HEK293T (cell line): ENCODE measurements around the gene ABTB1.

Experiments used
- ARNT ChIP-seq: fragments of 450-650 bp; IDR thresholded peaks from 2 replicates; pipeline ENCODE4 v1.6.1; 2017; ENCODE audit warnings: mild to moderate bottlenecking
- ELF4 ChIP-seq: fragments of 450-650 bp; IDR thresholded peaks from 2 replicates; pipeline ENCODE4 v1.6.1; 2017; ENCODE audit warnings: antibody characterized with exemption
- FOXA1 ChIP-seq: fragments of 450-650 bp; IDR thresholded peaks from 2 replicates; pipeline ENCODE4 v1.6.1; 2016; ENCODE audit warnings: mild to moderate bottlenecking
- FOXK2 ChIP-seq: fragments of 450-650 bp; IDR thresholded peaks from 2 replicates; pipeline ENCODE4 v1.6.1; 2016; ENCODE audit warnings: mild to moderate bottlenecking
- FOXM1 ChIP-seq: fragments of 450-650 bp; IDR thresholded peaks from 2 replicates; pipeline ENCODE4 v1.6.1; 2017; ENCODE audit warnings: mild to moderate bottlenecking, borderline replicate concordance
- NFRKB ChIP-seq: fragments of 450-650 bp; IDR thresholded peaks from 2 replicates; pipeline ENCODE4 v1.6.1; 2016; ENCODE audit warnings: mild to moderate bottlenecking, moderate library complexity
- PKNOX1 ChIP-seq: fragments of 450-650 bp; IDR thresholded peaks from 2 replicates; pipeline ENCODE4 v1.6.1; 2016
- SP1 ChIP-seq: fragments of 450-650 bp; IDR thresholded peaks from 2 replicates; pipeline ENCODE4 v1.6.1; 2017

GRCh38 chr3:127665165-127665564, 7.6 kb upstream of the ABTB1 start:
- no peak for TF ChIP-seq SP1
- TF ChIP-seq FOXK2 = no peak
- TF ChIP-seq ARNT = no peak
- no peak for TF ChIP-seq FOXM1
- TF ChIP-seq NFRKB = no peak
- TF ChIP-seq ELF4 = no peak
- TF ChIP-seq PKNOX1 = no peak
- TF ChIP-seq FOXA1 = no peak
